H9 (cell line): ENCODE data around the gene LRRC55. TPM values are rescaled to one million over a fixed set of nuclear protein-coding genes. Genes with fewer than 3 reads are reported as not detected.

ENCODE experiments used
- DNase-seq: peaks from one replicate; pipeline ENCODE4 v3.0.0-alpha.2; 2017
- H2AFZ ChIP-seq: one replicate; pipeline ENCODE4 v1.6.1; 2013; ENCODE audit warnings: mild to moderate bottlenecking, low read length, control low read depth, moderate library complexity
- H2AK5ac ChIP-seq: 2 replicates; pipeline ENCODE4 v1.6.1; 2013; ENCODE audit warnings: low read length, control low read depth, mixed read lengths; ENCODE audit not compliant: insufficient read length
- H2BK120ac ChIP-seq: one replicate; pipeline ENCODE4 v1.6.1; 2013; ENCODE audit warnings: low read depth, mild to moderate bottlenecking, low read length, control low read depth, inconsistent platforms; ENCODE audit not compliant: poor library complexity, severe bottlenecking
- H2BK12ac ChIP-seq: 2 replicates; pipeline ENCODE4 v1.6.1; 2013; ENCODE audit warnings: low read length, control low read depth, mixed read lengths, low read depth; ENCODE audit not compliant: insufficient read length
- H2BK15ac ChIP-seq: 2 replicates; pipeline ENCODE4 v1.6.1; 2013; ENCODE audit warnings: low read depth, low read length, control low read depth
- H2BK20ac ChIP-seq: one replicate; pipeline ENCODE4 v1.6.1; 2013; ENCODE audit warnings: low read depth, mild to moderate bottlenecking, low read length, control low read depth, inconsistent platforms; ENCODE audit not compliant: poor library complexity, severe bottlenecking
- H2BK5ac ChIP-seq: 2 replicates; pipeline ENCODE4 v1.6.1; 2013; ENCODE audit warnings: low read length, control low read depth, mixed read lengths; ENCODE audit not compliant: insufficient read length
- H3K14ac ChIP-seq: 2 replicates; pipeline ENCODE4 v1.6.1; 2013; ENCODE audit warnings: low read length, control low read depth; ENCODE audit not compliant: insufficient read depth
- H3K18ac ChIP-seq: 2 replicates; pipeline ENCODE4 v1.6.1; 2013; ENCODE audit warnings: low read depth, mild to moderate bottlenecking, mixed read lengths, low read length, control low read depth; ENCODE audit not compliant: insufficient read length
- H3K23ac ChIP-seq: 2 replicates; pipeline ENCODE4 v1.6.1; 2013; ENCODE audit warnings: low read length, control low read depth, mixed read lengths, low read depth; ENCODE audit not compliant: insufficient read length
- H3K23me2 ChIP-seq: 2 replicates; pipeline ENCODE4 v1.6.1; 2013; ENCODE audit warnings: low read depth, mild to moderate bottlenecking, mixed read lengths, low read length, control low read depth; ENCODE audit not compliant: insufficient read length, poor library complexity, severe bottlenecking
- H3K27ac ChIP-seq: 2 replicates; pipeline ENCODE4 v1.5.1; 2013; ENCODE audit warnings: low read length, control low read depth, mixed read lengths, low read depth; ENCODE audit not compliant: insufficient read length
- H3K27me3 ChIP-seq: 2 replicates; pipeline ENCODE4 v1.6.1; 2013; ENCODE audit warnings: low read length, control low read depth, inconsistent platforms; ENCODE audit not compliant: insufficient read depth
- H3K4ac ChIP-seq: 2 replicates; pipeline ENCODE4 v1.6.1; 2013; ENCODE audit warnings: low read depth, mild to moderate bottlenecking, control low read depth, inconsistent platforms, low read length, moderate library complexity
- H3K4me1 ChIP-seq: 2 replicates; pipeline ENCODE4 v1.6.1; 2013; ENCODE audit warnings: low read length, control low read depth, inconsistent platforms; ENCODE audit not compliant: insufficient read depth
- H3K4me2 ChIP-seq: 2 replicates; pipeline ENCODE4 v1.6.1; 2013; ENCODE audit warnings: low read length, control low read depth, mixed read lengths; ENCODE audit not compliant: insufficient read length, insufficient read depth
- H3K56ac ChIP-seq: 2 replicates; pipeline ENCODE4 v1.6.1; 2013; ENCODE audit warnings: low read depth, mild to moderate bottlenecking, mixed read lengths, low read length, control low read depth; ENCODE audit not compliant: insufficient read length
- H3K79me1 ChIP-seq: 2 replicates; pipeline ENCODE4 v1.6.1; 2013; ENCODE audit warnings: low read depth, mild to moderate bottlenecking, moderate library complexity, low read length, control low read depth, inconsistent platforms; ENCODE audit not compliant: insufficient read depth, poor library complexity, severe bottlenecking
- H3K79me2 ChIP-seq: 2 replicates; pipeline ENCODE4 v1.6.1; 2013; ENCODE audit warnings: low read length, control low read depth, inconsistent platforms; ENCODE audit not compliant: insufficient read depth
- H3K9ac ChIP-seq: 2 replicates; pipeline ENCODE4 v1.6.1; 2013; ENCODE audit warnings: low read length, control low read depth, mixed read lengths; ENCODE audit not compliant: insufficient read length; ENCODE audit errors: extremely low read depth
- H3K9me3 ChIP-seq: one replicate; pipeline ENCODE4 v1.6.1; 2013; ENCODE audit warnings: low read depth, low read length, inconsistent platforms; ENCODE audit not compliant: control insufficient read depth
- H3T11ph ChIP-seq: one replicate; pipeline ENCODE4 v1.6.1; 2013; ENCODE audit warnings: mild to moderate bottlenecking, low read length, control low read depth, inconsistent platforms
- H4K20me1 ChIP-seq: one replicate; pipeline ENCODE4 v1.6.1; 2013; ENCODE audit not compliant: control insufficient read depth, insufficient read length, insufficient read depth
- H4K5ac ChIP-seq: 2 replicates; pipeline ENCODE4 v1.6.1; 2013; ENCODE audit warnings: low read depth, mild to moderate bottlenecking, mixed read lengths, low read length, control low read depth; ENCODE audit not compliant: insufficient read length
- H4K8ac ChIP-seq: replicated peaks from 2 replicates; pipeline ENCODE4 v1.6.1; 2013; ENCODE audit warnings: low read length, control low read depth, mixed read lengths, low read depth; ENCODE audit not compliant: insufficient read length
- H4K91ac ChIP-seq: 2 replicates; pipeline ENCODE4 v1.6.1; 2013; ENCODE audit warnings: low read depth, mild to moderate bottlenecking, moderate library complexity, mixed read lengths, low read length, control low read depth; ENCODE audit not compliant: insufficient read length
- H3K27ac Mint-ChIP-seq, 3 experiments: 2 replicates in 2 of 3; 3 replicates in 1 of 3; pipeline ENCODE4 v1.8.0; 2020 to 2021; ENCODE audit warnings: mixed read lengths in 3 of 3, mild to moderate bottlenecking in 1 of 3, moderate library complexity in 1 of 3
- H3K27me3 Mint-ChIP-seq: 2 replicates; pipeline ENCODE4 v1.8.0; 2021; ENCODE audit warnings: low read depth, mild to moderate bottlenecking, moderate library complexity, mixed read lengths
- H3K36me3 Mint-ChIP-seq, 3 experiments: 2 replicates in 2 of 3; 3 replicates in 1 of 3; pipeline ENCODE4 v1.8.0; 2020 to 2021; ENCODE audit warnings: low read depth in 3 of 3, mixed read lengths in 3 of 3; ENCODE audit not compliant: insufficient read depth in 1 of 3
- H3K4me1 Mint-ChIP-seq, 2 experiments: 2 replicates each; pipeline ENCODE4 v1.8.0; 2020; ENCODE audit warnings: mixed read lengths in 2 of 2
- H3K4me3 Mint-ChIP-seq, 2 experiments: 2 replicates in 1 of 2; 3 replicates in 1 of 2; pipeline ENCODE4 v1.8.0; 2020 to 2021; ENCODE audit warnings: mild to moderate bottlenecking in 2 of 2, mixed read lengths in 2 of 2, moderate library complexity in 1 of 2
- H3K9me3 Mint-ChIP-seq, 2 experiments: 2 replicates in 1 of 2; 3 replicates in 1 of 2; pipeline ENCODE4 v1.8.0; 2020; ENCODE audit warnings: mild to moderate bottlenecking in 2 of 2, mixed read lengths in 2 of 2, moderate library complexity in 1 of 2
- CTCF ChIP-seq: fragments of 200-600 bp; sonication (generic); conservative IDR thresholded peaks from 3 replicates; pipeline ENCODE4 v1.8.0; 2021; ENCODE audit warnings: antibody characterized with exemption, mild to moderate bottlenecking
- WGBS: extraction: QIAGEN DNeasy Blood & Tissue Kit; methylation state at CpG from one replicate; pipeline ENCODE4 v1.1.7; 2013; ENCODE audit warnings: missing lambda C conversion rate, low lambda C conversion rate, mixed read lengths; ENCODE audit not compliant: insufficient read length; ENCODE audit errors: extremely low coverage; 5-methylcytosine and 5-hydroxymethylcytosine counted together
- total RNA-seq: library from RNA; stranded (reverse); gene quantifications from 2 replicates; pipeline ENCODE4 v1.2.1, GENCODE V29; 2021

Gene LRRC55
- total RNA-seq, 1 experiment from 2014 or later: 1.0 TPM

- no peaks in the 10 kb centered on the region for H3K27me3 ChIP-seq
- no peak overlapping the region for H2BK12ac ChIP-seq
- H3K56ac ChIP-seq: no peak overlapping the region
- H3K27ac ChIP-seq: no peak overlapping the region
- no peak overlapping the region for H3K4me2 ChIP-seq
- WGBS: no CpG with 5 or more reads among the region's 1 CpG
- H3K4me1 ChIP-seq: no peaks in the 10 kb centered on the region
- no peak overlapping the region for H3K4me3 Mint-ChIP-seq
- no peak overlapping the region for H3T11ph ChIP-seq
- H4K91ac ChIP-seq: no peak overlapping the region
- peaks cover 0 to 8% (median 6%) of the 10 kb centered on the region in 3 experiments for H3K36me3 Mint-ChIP-seq
- no peak overlapping the region for H3K14ac ChIP-seq
- peaks cover 2% of the 10 kb centered on the region for H4K20me1 ChIP-seq
- peaks cover 9 to 12% of the 10 kb centered on the region in 2 experiments for H3K9me3 Mint-ChIP-seq
- H3K79me2 ChIP-seq: no peaks in the 10 kb centered on the region
- no peak overlapping the region for H4K8ac ChIP-seq
- no peak overlapping the region for H3K18ac ChIP-seq
- no peak overlapping the region for H2AFZ ChIP-seq
- H3K27ac Mint-ChIP-seq: no peak overlapping the region
- H2BK5ac ChIP-seq: no peak overlapping the region
- no peak overlapping the region for H2AK5ac ChIP-seq
- no peak overlapping the region for H3K9ac ChIP-seq
- H3K23ac ChIP-seq: no peak overlapping the region
- no peak overlapping the region for H3K4ac ChIP-seq
- no peak overlapping the region for H4K5ac ChIP-seq
- H3K79me1 ChIP-seq: no peaks in the 10 kb centered on the region
- no peak overlapping the region for H2BK15ac ChIP-seq
- peaks cover 11% of the 10 kb centered on the region for H3K27me3 Mint-ChIP-seq
- TF ChIP-seq CTCF: no peak
- H2BK20ac ChIP-seq: no peak overlapping the region
- no peak overlapping the region for H2BK120ac ChIP-seq
- H3K9me3 ChIP-seq: peaks cover 2% of the 10 kb centered on the region
- H3K4me1 Mint-ChIP-seq: no peaks in the 10 kb centered on the region
- no peak for DNase-seq
- no peaks in the 10 kb centered on the region for H3K23me2 ChIP-seq
Measured at GRCh38 chr11:57164317-57164716, 17.4 kb upstream of the LRRC55 start.
